Liver (tissue), 9 donors: ENCODE measurements around the gene ZMAT5. TPM values are rescaled to one million over a fixed set of nuclear protein-coding genes. Genes with fewer than 3 reads are reported as not detected.

Source experiments
- DNase-seq: peaks from one replicate; pipeline ENCODE4 v3.0.0-alpha.2; 2017; ENCODE audit warnings: low spot score
- H3K27ac ChIP-seq, 2 donors: one replicate each; pipeline ENCODE4 v1.7.0; 2013; ENCODE audit warnings: inconsistent platforms in 2 of 2, low read length in 2 of 2, control low read depth in 1 of 2, low read depth in 1 of 2, mild to moderate bottlenecking in 1 of 2
- H3K27me3 ChIP-seq, 4 donors: one replicate each; pipeline versions ENCODE4 v1.6.1 to v1.7.0; 2013; ENCODE audit warnings: low read length in 3 of 4, inconsistent platforms in 1 of 4, mild to moderate bottlenecking in 1 of 4, moderate library complexity in 1 of 4; ENCODE audit not compliant: control insufficient read depth in 4 of 4, insufficient read depth in 4 of 4
- H3K36me3 ChIP-seq, 4 donors: one replicate each; pipeline versions ENCODE4 v1.6.1 to v1.7.0; 2013; ENCODE audit warnings: low read length in 3 of 4, mild to moderate bottlenecking in 3 of 4, low read depth in 1 of 4, moderate library complexity in 1 of 4; ENCODE audit not compliant: control insufficient read depth in 4 of 4, insufficient read depth in 3 of 4
- H3K4me1 ChIP-seq, 4 donors: one replicate each; pipeline versions ENCODE4 v1.6.1 to v1.7.0; 2013; ENCODE audit warnings: low read length in 3 of 4, mild to moderate bottlenecking in 3 of 4, moderate library complexity in 1 of 4; ENCODE audit not compliant: control insufficient read depth in 4 of 4, insufficient read depth in 4 of 4
- H3K4me3 ChIP-seq, 3 donors: one replicate each; pipeline versions ENCODE4 v1.6.1 to v1.7.0; 2013; ENCODE audit warnings: low read length in 3 of 3, control low read depth in 1 of 3, low read depth in 1 of 3, mild to moderate bottlenecking in 1 of 3
- H3K9ac ChIP-seq, 2 donors: one replicate each; pipeline ENCODE4 v1.7.0; 2013; ENCODE audit warnings: low read length in 2 of 2, mild to moderate bottlenecking in 2 of 2, moderate library complexity in 2 of 2, control low read depth in 1 of 2, low read depth in 1 of 2
- H3K9me3 ChIP-seq, 4 donors: one replicate each; pipeline versions ENCODE4 v1.6.1 to v1.7.0; 2013; ENCODE audit warnings: low read length in 3 of 4; ENCODE audit not compliant: control insufficient read depth in 4 of 4
- EGR1 ChIP-seq, 2 donors: IDR thresholded peaks; 2 replicates each; pipeline ENCODE4 v1.6.1; 2016 to 2018; ENCODE audit warnings: antibody characterized with exemption in 2 of 2, low read depth in 2 of 2
- FOXA1 ChIP-seq: IDR thresholded peaks from 2 replicates; pipeline ENCODE4 v1.6.1; 2016; ENCODE audit warnings: antibody characterized with exemption
- GABPA ChIP-seq, 2 donors: IDR thresholded peaks in 1 of 2; conservative IDR thresholded peaks in 1 of 2; 2 replicates each; pipeline ENCODE4 v1.6.1; 2016; ENCODE audit warnings: antibody characterized with exemption in 2 of 2, mild to moderate bottlenecking in 1 of 2, moderate library complexity in 1 of 2
- HNF4A ChIP-seq, 2 donors: conservative IDR thresholded peaks; 2 replicates each; pipeline ENCODE4 v1.6.1; 2016; ENCODE audit warnings: antibody characterized with exemption in 2 of 2, mild to moderate bottlenecking in 2 of 2
- JUND ChIP-seq, 2 donors: IDR thresholded peaks; 2 replicates each; pipeline ENCODE4 v1.6.1; 2016; ENCODE audit warnings: antibody characterized with exemption in 2 of 2
- MAX ChIP-seq: IDR thresholded peaks from 2 replicates; pipeline ENCODE4 v1.6.1; 2016; ENCODE audit warnings: antibody characterized with exemption
- NR2F2 ChIP-seq: IDR thresholded peaks from 2 replicates; pipeline ENCODE4 v1.6.1; 2016; ENCODE audit warnings: antibody characterized with exemption
- RAD21 ChIP-seq, 2 donors: IDR thresholded peaks; 2 replicates each; pipeline ENCODE4 v1.6.1; 2016; ENCODE audit warnings: antibody characterized with exemption in 2 of 2, mild to moderate bottlenecking in 2 of 2
- RXRA ChIP-seq, 2 donors: IDR thresholded peaks; 2 replicates each; pipeline ENCODE4 v1.6.1; 2017 to 2018; ENCODE audit warnings: antibody characterized with exemption in 2 of 2, mild to moderate bottlenecking in 1 of 2
- YY1 ChIP-seq: IDR thresholded peaks from 2 replicates; pipeline ENCODE4 v1.6.1; 2016; ENCODE audit warnings: antibody characterized with exemption, mild to moderate bottlenecking
- WGBS: extraction: QIAGEN DNeasy Blood & Tissue Kit; methylation state at CpG from one replicate; pipeline ENCODE4 v1.1.7; 2013; 5-methylcytosine and 5-hydroxymethylcytosine counted together
- polyA plus RNA-seq, 2 donors: library from polyadenylated mRNA; stranded (reverse) in 1 of 2; unstranded in 1 of 2; fragments of 200-250 nt in 1 of 2; fragments of >200 nt in 1 of 2; fragmentation: Nextera tagmentation in 1 of 2; extraction: Ambion mirVana in 1 of 2; gene quantifications; one replicate each; pipeline versions ENCODE4 v1.2.1 to v1.2.3, GENCODE V29; 2013 to 2015
- total RNA-seq, 2 donors: library from RNA; depleted of rRNA; stranded (reverse); fragments of >200 nt; gene quantifications; one replicate each; pipeline ENCODE4 v1.2.3, GENCODE V29; 2014
- TF ChIP-seq, protein P1 (sequence below): IDR thresholded peaks from 2 replicates; pipeline ENCODE4 v1.6.1; 2016; ENCODE audit warnings: antibody characterized with exemption, mild to moderate bottlenecking
- TF ChIP-seq, protein P2 (sequence below): IDR thresholded peaks from 2 replicates; pipeline ENCODE4 v1.6.1; 2016; ENCODE audit warnings: antibody characterized with exemption
- donor health status: healthy.
- donor health status: healthy.
- donor health status: healthy.
- donor health status: healthy.
- donor health status: healthy.

ZMAT5 gene
- total and polyA plus RNA-seq, 4 donors: 9.2 to 18.8 (median 13.5) TPM

GRCh38 chr22:29815580-29815979 lies 48.8 kb upstream of the ZMAT5 start:
- Histone ChIP-seq H3K4me1 (peaks cover 20 to 82% (median 80%) of the 10 kb centered on the region in 4 donors), H3K4me3 (no peak overlapping the region), H3K36me3 (peaks cover 0 to 16% (median 10%) of the 10 kb centered on the region in 4 donors), H3K27ac (peak overlapping the region; percentile 58 to 75), H3K9me3 (no peaks in the 10 kb centered on the region), H3K9ac (no peak overlapping the region), H3K27me3 (no peaks in the 10 kb centered on the region)
- DNase-seq: no peak
- TF ChIP-seq NR2F2 (no peak), RAD21 (IDR thresholded peaks at IDR 0.05) (no peak), GABPA (IDR thresholded peaks at IDR 0.05 in 1 of 2, conservative IDR thresholded peaks at IDR 0.05 in 1 of 2) (no peak), EGR1 (IDR thresholded peaks at IDR 0.05; ENCODE audit: low read depth in 2 of 2) (no peak), JUND (IDR thresholded peaks at IDR 0.05) (no peak)
- TF ChIP-seq, protein P1, sequence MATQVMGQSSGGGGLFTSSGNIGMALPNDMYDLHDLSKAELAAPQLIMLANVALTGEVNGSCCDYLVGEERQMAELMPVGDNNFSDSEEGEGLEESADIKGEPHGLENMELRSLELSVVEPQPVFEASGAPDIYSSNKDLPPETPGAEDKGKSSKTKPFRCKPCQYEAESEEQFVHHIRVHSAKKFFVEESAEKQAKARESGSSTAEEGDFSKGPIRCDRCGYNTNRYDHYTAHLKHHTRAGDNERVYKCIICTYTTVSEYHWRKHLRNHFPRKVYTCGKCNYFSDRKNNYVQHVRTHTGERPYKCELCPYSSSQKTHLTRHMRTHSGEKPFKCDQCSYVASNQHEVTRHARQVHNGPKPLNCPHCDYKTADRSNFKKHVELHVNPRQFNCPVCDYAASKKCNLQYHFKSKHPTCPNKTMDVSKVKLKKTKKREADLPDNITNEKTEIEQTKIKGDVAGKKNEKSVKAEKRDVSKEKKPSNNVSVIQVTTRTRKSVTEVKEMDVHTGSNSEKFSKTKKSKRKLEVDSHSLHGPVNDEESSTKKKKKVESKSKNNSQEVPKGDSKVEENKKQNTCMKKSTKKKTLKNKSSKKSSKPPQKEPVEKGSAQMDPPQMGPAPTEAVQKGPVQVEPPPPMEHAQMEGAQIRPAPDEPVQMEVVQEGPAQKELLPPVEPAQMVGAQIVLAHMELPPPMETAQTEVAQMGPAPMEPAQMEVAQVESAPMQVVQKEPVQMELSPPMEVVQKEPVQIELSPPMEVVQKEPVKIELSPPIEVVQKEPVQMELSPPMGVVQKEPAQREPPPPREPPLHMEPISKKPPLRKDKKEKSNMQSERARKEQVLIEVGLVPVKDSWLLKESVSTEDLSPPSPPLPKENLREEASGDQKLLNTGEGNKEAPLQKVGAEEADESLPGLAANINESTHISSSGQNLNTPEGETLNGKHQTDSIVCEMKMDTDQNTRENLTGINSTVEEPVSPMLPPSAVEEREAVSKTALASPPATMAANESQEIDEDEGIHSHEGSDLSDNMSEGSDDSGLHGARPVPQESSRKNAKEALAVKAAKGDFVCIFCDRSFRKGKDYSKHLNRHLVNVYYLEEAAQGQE: no peak
- WGBS: 56% methylated on average over 4 of the region's 4 CpGs

DNA sequence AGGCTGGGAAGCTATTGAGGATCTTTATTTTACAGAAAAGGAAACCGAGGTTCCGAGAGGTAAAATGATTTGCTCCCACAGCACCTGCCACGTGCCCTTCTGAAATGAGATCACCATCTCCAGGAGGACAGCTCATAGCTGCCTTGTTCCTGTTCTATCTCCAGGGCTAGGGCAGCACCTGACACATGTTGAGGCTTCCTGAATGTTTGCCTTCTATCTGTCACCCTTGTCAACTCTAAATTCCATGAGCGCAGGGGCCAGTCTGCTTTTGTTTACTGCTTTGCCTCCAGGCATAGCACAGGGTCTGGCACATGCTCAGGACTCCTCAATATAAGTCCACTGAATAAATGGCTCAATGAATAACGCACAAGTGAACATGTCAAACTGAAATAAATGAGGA lies 47.2 kb upstream of the ZMAT5 start:
- DNase-seq: no peak
- Histone ChIP-seq H3K4me1 (peaks cover 21 to 89% (median 85%) of the 10 kb centered on the region in 4 donors), H3K4me3 (no peak overlapping the region), H3K27ac (peak overlapping the region; percentile 71 to 81), H3K36me3 (peaks cover 0 to 16% (median 12%) of the 10 kb centered on the region in 4 donors), H3K9me3 (no peaks in the 10 kb centered on the region), H3K27me3 (no peaks in the 10 kb centered on the region), H3K9ac (no peak overlapping the region)
- TF ChIP-seq FOXA1 (no peak), HNF4A (conservative IDR thresholded peaks at IDR 0.05) (peak in 1 of 2 donors; percentile 38), MAX (peak; percentile 48), RXRA (IDR thresholded peaks at IDR 0.05) (peak in 1 of 2 donors; percentile 52)
- TF ChIP-seq, protein P2, sequence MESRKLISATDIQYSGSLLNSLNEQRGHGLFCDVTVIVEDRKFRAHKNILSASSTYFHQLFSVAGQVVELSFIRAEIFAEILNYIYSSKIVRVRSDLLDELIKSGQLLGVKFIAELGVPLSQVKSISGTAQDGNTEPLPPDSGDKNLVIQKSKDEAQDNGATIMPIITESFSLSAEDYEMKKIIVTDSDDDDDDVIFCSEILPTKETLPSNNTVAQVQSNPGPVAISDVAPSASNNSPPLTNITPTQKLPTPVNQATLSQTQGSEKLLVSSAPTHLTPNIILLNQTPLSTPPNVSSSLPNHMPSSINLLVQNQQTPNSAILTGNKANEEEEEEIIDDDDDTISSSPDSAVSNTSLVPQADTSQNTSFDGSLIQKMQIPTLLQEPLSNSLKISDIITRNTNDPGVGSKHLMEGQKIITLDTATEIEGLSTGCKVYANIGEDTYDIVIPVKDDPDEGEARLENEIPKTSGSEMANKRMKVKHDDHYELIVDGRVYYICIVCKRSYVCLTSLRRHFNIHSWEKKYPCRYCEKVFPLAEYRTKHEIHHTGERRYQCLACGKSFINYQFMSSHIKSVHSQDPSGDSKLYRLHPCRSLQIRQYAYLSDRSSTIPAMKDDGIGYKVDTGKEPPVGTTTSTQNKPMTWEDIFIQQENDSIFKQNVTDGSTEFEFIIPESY: no peak
- 54% methylated on average over 5 of the region's 5 CpGs for WGBS

DNA sequence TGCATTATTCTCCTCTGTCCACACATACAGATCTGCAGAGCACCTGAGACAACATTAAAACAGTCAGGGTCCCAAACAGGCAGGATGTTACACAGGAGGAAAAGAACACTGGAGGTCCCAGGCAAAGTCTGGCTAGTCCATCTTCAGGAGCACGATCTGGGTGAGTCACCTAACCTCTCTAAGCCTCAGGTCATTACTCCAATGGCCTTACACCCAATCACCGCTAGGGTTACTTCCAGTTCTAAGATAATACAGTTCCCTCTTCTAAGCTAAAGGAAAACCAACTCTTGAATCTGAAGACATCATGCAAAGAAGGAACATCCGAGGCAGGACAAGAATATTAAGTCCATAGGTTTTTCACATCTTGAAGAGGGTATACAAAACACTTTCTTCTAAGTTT lies 46.8 kb upstream of the ZMAT5 start:
- Histone ChIP-seq H3K4me3 (peak overlapping the region in 1 of 3 donors; percentile 26), H3K27ac (peak overlapping the region; percentile 71 to 81), H3K9me3 (no peaks in the 10 kb centered on the region), H3K4me1 (peaks cover 19 to 85% (median 81%) of the 10 kb centered on the region in 4 donors), H3K36me3 (peaks cover 0 to 16% (median 12%) of the 10 kb centered on the region in 4 donors), H3K27me3 (no peaks in the 10 kb centered on the region), H3K9ac (no peak overlapping the region)
- TF ChIP-seq JUND (IDR thresholded peaks at IDR 0.05): peak in 1 of 2 donors; percentile 52
- TF ChIP-seq YY1: no peak
- WGBS: 52% methylated on average over 3 of the region's 3 CpGs
- no peak for DNase-seq
